Ramos (cell line): ENCODE data around the gene C1QTNF1.

ENCODE experiments used
- in situ Hi-C: fragments of 300-500 bp; cut with MboI; formaldehyde crosslinking; loops from one replicate; pipeline ENCODE4 v1.14.3; 2022; ENCODE audit warnings: low sequenced_read_pairs; ENCODE audit not compliant: unreplicated experiment

Gene C1QTNF1

DNA sequence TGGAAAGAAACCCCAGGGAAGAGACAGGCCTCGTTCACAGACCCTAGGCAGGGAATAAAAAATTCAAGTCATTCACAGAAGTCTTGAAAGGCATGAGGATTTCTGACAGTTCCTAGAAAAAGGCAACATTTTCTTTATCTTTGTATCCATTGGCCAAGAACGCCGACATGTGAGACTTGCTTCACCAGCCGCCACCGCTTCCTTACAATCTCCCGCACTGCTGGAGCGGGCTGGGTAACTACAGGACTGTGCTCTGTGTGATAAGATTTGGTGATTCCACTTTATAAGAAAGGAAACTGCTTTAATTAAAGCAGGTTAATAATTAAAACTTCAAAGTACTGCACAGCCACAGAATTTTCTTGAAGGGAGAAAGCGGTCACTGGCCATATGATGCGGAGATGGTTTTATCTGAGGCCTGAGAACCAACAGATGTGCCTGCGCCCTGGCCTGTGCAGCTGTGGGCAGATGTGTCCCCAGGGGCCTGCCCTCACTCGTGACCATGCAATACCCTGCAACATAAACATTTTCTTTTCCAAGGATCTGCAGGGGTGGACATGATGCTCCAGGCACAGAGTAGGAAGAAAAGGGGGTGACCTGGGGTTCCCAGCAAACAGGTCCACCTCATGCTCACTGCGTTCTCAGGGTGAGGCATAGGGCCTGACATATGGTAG, 31.3 kb upstream of the C1QTNF1 start:
- in situ Hi-C loops, result no loop called here

DNA sequence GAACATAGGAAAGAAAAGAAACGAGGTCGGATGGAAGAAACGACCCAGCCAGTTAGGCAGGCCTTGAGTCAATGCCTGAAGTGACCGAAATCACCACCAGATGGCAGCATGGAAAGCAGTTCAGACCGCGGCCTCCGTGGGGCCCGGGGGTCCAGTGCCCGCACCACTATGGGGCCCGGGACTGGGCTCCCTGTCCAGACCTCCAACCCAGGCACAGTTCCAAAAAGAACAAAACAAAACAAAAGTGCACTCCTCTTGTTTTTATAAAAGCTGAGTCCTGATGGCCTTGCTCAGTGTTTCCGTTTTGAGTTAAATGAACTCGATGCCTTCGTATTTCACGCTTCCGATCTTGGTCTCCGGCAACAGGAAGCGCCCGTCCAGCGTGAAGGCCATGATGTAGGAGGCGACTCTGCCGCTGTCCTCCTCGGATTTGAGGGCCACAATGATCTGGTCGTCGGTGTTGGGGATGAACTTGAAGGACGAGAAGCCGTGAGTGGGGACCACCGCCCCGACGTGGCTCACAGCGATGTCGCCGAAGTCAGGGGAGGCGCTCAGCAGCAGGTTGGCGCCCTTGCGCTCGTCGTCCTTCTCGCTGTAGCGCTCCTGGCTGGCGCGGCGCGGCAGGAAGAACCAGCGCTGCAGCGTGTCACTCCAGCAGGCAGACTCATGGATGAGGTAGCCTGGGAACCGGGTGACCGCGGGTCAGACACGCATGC, 30.6 kb upstream of the C1QTNF1 start:
- in situ Hi-C loops, result no loop called here

DNA sequence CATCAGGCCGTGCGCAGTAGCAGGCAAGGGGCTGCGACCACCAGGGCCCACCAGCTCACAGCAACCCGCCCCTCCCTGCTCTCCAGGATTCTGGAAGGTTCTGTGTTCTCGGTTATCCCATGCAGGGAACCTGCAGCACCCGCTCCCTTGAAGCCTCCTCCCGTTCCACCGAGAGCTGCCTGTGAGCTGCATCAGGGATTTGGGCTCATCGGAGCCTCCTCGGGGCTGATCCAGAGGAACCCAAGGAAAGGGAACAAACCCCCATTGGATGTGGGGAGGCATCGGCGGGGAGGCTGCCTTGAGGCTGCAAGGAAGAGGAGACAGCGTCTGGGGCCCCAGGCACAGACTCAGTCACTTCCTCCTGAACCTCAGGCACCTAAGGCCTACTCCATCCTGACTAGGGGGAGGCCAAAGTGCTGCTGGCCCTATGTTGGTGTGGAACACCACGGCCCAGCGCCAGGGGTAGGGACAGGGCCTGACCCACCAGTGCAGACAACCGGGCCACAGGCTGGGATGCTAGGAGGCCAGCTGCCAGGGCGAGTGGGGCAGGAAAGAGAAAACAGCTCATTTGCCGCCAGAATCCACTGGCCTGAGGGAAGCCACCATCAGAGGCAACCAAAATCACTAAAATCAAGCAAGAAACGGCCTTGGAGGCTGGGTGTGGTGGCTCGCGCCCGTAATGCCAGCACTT, 29.8 kb upstream of the C1QTNF1 start:
- in situ Hi-C loops, result no loop called here

DNA sequence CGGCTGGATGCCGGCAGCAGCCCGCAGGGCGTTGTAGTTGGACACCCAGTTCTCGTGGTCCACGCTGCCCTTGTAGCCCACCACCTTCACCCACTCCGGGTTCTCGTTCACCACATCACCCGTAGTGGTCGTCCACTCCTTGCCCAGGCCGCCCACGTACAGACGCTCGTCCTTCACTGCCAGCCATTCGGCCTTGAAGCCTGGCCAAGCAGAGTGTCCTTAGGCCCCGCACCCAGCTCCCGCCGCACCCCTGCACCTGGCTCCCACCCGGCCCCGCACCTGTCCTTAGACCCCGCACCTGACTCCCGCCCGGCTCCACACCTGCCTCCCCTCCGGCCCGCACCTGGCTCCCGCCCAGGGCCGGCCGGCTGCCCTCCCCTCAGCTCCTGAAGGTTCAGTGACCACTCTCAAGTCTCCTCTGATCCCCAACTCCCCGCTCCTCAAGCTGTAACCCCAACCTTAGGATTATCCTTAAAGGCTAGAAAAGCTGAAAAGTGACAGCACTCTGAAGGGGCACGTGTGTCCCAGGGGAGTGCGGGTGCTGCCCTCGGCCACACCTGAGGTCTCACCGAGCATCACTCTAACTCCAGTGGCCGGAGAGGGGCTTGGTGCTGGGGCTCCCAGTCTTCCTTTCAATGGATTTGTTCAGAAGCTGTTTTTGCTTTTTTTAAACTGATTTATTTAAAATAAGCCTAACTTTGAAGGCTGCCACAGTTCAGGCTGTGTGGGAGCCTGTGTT, 28.8 kb upstream of the C1QTNF1 start:
- in situ Hi-C loops, result no loop called here

DNA sequence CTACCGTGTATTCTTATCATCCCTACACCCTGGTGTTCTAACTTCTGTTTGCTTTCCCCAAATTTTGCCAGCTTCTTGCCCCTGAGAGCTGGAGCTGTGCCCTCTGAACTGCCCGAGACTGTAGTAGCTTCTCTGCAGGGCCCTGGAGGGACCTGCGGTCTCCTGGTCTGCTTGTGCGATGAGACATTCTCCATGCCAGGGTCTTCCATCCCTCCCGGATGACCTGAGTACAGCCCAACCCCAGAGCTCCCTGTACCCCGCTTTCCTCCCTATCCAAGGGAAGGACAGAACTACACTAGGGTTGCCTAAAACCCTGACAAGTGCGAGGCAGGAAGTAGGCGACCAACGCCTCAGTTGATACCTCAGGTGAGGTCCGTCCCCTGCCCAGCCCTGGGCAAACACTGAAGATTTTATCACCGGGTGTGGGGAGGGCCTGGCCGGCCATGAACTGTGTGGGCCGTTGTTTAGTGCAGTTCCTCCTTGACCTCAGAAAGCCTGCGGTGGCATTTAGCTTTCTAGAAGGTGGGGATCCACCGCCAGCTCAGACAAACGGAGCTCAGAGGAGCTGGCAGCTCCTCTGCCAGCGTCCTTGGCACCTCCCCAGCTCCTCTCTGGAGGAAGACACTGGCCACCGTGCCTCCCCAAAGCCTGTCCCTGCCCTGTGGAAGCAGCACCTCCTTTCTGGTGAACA, 28.1 kb upstream of the C1QTNF1 start:
- in situ Hi-C loops, result no loop called here

DNA sequence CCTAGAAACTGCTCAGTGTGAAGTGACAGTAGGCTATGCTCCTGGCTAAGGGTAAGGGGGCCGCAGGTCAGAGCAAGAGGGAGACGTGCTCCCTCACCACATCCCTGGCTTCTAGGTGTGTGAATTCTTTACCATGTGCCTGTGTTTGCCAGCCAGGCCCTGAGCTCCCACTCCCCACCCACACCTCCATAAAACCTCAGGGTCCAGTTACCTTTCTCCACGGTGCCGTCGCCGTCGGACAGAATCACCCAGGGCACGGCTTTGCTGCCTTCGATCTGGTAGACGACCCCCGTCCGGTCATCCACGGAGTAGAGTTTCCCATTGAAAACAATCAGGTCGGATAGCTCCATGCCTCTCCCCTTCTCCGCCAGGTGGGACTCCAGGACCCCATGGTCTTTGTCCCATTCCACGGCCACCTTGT, 27.2 kb upstream of the C1QTNF1 start:
- in situ Hi-C loops, result no loop called here

DNA sequence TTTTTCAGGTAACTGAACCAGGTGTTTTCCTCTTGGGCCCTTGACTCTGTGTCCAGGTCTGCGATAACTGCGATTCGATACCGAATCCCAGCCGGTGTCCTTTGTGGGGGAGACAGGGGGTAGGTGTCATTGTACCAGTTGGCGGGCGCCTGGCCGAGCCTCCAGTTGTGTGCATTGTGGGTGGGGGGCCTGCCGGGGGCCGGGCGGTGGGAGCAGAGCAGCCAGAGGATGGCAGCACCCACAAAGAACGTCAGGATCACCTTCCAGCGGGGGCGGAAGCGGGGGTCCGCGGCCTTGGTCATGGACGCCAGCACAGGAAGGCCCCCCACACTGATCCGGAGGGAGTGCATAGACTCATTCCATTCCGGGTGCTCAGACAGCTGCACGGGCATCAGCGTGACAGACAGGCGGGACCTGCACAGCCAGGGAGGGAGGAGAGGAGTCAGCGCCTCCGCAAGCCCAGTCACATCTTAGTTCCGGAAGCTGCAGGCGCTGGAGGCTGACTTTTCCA, 26.7 kb upstream of the C1QTNF1 start:
- in situ Hi-C loops, result no loop called here

DNA sequence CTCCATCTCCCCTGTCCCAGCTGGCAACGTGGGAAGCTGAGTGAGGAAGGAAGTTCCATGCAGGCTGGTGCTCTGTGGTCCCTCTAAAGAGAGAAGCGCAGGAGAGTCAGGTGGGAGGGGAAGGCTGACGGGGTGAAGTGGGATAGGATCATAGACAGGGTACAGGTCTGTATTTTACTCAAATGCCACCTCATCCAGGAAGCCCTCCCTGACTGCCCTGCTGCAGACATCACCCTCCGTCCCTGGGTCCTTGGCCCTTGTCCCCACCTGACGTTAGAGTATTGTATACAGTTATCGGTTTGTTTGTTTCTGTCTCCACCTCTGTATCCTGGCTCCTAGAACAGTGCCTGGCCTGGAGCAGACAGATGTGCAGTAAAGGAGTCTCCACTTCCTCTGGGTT, 26.1 kb upstream of the C1QTNF1 start:
- in situ Hi-C loops, result no loop called here

DNA sequence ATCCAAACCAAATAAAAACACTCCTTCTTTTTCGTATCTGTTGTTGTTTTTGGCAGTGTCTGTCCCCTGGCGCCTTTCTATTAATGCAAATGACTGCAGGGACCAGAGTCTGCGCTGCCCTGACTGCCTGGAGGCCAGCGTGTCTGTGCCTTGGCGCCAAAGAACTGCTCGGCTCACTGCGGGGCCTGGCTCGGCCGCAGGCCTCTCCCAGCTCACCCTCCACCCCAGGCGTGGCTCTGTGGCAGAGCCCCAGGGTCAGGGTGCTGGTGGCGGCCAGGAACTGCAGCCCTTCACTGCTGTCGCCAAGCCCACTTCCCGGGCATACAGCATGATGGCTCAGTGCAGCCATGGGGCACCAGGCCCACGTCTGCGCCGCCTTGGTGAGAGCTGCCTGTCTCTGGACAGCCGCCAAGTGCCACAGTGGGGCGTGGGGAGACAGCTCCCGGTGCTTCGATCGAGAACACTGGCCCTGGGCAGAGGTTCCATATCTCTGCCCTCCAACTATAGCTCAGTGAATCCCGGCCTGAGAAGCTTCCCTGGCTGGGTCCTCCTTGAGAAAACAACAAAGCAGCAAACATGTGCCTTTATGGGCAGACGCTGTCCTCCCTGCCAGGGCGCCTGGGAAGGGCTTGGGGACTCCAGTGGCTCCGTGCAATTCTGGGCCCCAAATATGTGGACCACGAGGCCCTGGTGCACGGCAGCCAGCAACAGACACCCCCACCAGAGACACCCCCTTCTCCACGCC, 25.5 kb upstream of the C1QTNF1 start:
- in situ Hi-C loops, result no loop called here

DNA sequence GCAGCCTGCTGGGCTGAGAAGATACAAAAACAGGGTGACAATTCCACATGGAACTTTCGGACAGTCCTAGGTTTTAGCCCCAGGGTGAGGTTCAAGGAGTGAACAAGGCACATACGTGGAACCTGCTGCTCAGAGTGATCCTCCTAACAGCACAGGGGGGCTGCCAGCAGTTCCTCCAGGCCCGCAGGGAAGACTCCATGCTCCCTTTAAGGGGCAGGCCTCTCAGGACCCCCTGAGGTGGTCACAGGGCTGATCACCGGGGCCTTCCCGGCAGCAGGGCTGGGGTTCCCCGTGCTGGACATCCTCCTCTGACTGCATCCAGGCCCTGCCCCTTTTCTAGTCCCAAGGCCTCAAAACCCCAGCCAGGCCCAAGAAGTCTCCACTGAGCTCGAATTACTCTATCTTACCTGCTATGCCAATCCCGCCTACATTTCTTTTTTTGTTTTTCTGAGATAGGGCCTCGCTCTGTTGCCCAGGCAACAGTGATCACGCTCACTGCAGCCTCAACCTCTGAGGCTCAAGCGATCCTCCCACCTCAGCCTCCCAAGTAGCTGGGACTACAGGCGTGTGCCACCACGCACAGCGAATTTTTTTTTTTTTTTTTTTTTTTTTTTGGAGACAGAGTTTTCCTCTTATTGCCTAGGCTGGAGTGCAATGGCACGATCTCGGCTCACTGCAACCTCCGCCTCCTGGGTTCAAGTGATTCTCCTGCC, 24.8 kb upstream of the C1QTNF1 start:
- in situ Hi-C loops, result no loop called here

DNA sequence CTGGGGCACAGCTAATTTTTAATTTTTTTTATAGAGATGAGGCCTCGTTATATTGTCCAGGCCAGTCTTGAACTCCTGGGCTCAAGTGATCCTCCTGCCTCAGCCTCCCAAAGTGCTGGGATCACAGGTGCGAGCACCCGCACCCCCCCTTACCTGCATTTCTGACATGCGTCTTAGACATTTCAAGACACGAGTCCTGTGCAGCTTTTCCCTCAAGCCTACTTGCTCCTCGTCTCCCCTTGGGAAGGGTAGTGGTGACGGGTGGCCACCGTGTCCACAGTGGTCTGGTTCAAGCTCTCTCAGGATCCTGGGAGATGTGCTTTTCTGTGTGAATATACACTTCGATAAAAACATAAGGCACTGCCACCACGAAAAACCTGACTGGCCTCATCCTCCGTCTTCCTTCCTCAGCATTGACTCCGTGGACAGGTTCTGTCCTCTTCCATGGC, 24.0 kb upstream of the C1QTNF1 start:
- in situ Hi-C loops, result no loop called here

DNA sequence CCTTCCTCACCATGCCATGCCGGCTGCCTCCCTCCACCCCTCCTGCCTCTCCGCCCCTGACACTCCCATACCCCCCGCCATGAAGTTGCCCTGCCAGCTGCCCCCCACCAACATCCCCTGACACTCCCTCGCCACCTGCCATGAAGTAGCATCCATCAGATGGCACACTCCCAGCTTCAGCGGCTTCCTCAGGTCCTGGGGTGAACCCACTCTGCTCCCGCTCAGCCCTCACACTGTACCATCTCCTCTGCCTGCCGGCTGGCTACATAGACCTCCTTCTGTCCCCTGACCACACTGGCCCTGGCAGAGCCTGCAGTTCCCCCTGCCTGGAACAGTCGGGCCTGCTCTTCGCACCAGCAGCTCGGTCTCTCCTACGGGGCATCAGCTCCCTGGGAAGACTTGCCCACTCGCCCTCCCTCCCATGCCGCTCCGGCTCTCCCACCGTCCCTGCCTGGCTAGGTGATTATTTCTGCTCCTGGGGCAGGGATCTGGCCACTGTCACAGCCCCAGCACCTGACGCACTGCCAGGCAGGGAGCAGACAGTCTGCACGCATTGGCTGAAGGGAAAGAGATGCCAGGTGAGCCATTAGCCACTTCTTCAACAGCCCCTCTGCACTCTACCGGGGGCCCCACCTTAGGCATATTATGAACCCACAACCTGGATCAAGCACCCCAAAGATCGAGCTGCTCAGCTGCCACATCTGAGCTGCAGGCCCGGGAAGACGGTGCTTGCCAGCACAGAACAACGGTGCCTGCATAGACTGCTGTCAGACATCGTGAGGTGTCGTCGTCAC, 23.4 kb upstream of the C1QTNF1 start:
- in situ Hi-C loops, result no loop called here

DNA sequence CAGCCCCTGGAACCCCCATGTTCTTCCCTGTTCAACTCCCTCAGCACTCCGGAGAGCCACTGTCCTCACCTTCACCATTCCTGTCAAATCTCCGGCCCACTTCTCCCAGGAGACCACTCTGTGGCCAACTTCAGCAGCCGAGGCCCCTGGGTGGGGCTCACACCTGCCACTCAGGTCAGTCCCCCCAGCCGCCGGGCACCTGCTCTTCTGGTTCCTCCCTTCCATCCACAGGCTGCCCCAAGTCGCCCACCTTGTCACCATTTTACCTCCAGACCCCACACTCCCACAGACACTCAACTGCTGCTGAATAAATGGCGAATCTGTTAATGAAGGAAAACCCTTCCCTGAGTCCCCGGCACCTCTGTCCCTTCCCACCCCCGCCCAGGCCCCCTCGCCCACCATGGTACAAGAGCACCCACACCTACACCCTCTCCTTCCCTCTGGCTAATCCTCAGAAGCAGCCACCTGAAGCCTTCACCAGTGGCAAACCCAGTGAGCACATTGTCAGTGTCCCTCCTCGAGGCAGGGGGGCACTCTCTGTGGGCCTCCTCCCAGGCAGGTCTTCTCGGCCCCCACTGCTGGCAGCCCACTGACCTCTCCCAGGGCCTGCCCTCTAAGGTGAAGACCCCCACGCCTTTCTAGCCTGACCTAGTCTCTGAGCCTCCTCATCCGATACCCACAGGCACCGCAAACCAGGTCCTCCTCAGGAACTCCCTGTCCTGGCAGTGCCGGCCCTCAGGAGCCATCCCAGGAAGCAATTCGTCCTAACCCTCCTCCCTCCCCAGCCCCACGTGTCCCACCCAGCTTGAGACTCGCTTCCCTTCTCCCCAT, 22.6 kb upstream of the C1QTNF1 start:
- in situ Hi-C loops, result no loop called here

DNA sequence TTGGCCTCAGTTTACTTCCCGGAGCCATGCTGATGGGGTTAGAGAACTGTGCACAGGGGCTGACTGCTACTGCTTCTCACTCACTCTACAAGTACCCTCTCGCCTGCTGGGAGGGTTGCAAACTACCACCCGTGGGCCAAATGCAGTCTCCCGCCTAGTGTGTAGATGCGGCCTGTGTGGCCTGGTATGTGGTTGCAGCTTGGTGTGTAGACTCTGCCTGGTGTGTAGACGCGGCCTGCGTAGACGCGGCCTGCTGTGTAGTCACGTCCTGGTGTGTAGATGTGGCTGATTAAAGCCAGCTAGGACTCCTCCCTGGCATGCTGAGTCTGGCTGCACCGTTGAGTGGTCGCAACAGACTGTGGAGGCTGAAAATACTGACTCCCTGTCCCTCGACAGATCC, 21.7 kb upstream of the C1QTNF1 start:
- in situ Hi-C loops, result no loop called here

DNA sequence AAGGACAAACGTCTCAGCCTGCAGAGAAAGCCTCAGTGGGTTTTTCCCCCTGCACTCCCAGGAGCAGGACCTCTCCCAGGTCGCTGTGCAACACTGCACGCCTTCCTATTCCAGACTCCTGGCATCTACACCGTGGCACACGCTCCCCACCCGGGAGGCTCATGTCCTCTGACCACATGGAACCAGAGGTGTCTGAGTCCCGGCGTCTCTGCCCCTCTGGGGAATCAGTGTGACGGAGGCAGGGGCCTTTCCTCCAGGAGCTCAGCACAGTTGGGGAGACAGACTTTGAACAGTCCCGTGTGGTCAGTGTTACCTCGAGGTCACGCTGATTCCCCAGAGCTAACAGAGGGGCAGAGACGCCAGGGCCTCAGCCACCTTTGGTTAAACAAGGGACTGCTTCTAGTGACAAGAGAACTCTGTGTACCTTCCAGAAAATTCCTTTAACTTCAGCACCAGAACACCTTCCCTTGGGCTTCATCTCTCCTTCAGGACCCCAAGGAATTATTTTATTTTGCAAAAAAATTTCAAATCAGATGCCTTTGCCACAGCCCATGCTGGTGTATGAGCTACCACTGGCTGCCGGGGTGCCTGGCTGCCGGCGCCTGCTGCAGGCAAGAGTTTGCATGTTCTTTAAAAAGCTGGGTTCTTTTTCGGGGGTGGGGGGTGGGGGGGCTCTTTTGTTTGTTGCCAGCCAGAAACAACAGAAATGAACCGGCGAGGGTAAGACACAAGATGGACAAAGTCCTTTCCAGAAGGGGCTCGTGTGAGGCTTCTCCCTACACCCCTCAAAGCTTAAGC, 21.0 kb upstream of the C1QTNF1 start:
- in situ Hi-C loops, result no loop called here

DNA sequence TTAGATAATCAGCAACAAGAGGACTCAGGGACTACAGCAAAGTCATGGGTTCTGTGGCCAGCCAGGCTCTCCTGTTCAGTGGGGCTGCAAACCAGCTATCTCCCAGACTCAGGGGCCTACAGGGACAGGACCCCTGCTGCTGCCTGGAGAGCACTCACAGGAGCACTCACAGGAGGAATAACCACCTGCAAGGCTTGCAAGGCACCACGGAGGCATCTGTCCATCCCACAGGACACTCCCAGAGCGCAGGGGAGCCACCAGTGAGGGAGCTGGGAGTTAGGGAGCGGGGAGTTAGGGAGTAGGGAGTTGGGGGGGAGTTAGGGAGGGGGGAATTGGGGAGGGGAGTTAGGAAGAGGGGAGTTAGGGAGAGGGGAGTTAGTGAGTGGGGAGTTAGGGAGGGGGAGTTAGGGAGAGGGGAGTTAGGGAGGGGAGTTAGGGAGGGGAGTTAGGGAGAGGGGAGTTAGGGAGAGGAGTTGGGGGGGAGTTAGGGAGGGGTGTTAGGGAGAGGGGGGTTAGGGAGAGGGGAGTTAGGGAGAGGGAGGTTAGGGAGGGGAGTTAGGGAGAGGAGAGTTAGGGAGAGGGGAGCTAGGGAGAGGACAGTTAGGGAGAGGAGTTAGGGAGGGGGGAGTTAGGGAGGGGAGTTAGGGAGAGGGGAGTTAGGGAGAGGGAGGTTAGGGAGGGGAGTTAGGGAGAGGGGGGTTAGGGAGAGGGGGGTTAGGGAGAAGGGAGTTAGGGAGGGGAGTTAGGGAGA, 20.1 kb upstream of the C1QTNF1 start:
- in situ Hi-C loops, result no loop called here
